SIG-M5 (cell line): ENCODE measurements around the gene FAM222B.
"Not testable (repeated sequence)": the region's sequence is repeated elsewhere in the genome, so short reads cannot be mapped to it uniquely, and the experiment has no call there.

Experiments used
- DNase-seq: peaks from one replicate; lab custom pipeline; 2025; lab: John Stamatoyannopoulos, UW

The FAM222B gene

GRCh38 chr17:28745786-28746411 is 96.7 kb downstream of the FAM222B start:
- DNase-seq: no peak

DNA sequence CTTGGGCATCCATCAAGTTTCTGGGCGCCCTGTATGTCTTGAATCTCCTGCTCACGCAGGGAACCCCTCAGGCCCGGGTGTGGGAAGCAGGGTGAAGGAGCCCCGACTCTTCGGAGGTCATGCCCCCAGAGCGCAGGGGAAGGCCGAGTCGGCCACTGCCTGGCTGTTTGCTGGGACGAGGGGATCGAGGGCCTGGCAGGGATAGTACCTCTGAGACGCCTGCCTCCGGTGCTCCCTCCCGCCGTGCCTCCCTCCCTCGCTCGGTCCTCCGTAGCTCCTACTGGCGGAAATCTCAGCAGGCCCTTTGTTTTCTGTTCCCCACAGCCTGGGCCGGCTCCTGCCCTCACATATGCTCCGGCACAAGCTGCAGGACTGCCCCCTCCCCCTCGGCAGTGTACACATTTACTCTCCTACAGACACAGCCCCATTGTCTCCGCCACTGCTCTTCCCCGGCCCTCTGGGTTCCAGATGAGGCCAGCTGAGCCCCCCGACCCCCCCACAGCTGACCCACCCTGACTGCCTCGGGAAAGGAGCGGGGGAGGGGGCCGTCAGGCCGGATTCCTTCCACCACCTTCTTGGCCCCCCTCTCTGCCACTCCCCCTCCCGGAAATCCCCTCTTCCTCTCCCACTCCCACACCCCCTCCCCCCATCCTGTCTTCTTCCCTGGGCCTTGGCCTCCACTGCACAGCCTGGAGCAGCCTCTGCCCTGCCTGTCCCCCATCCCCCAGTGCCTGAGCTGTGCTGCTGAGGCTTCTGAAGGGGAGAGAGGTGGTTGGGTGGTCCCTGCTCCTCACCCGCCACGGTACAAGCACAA is 97.4 kb downstream of the FAM222B start:
- DNase-seq: no peak

DNA sequence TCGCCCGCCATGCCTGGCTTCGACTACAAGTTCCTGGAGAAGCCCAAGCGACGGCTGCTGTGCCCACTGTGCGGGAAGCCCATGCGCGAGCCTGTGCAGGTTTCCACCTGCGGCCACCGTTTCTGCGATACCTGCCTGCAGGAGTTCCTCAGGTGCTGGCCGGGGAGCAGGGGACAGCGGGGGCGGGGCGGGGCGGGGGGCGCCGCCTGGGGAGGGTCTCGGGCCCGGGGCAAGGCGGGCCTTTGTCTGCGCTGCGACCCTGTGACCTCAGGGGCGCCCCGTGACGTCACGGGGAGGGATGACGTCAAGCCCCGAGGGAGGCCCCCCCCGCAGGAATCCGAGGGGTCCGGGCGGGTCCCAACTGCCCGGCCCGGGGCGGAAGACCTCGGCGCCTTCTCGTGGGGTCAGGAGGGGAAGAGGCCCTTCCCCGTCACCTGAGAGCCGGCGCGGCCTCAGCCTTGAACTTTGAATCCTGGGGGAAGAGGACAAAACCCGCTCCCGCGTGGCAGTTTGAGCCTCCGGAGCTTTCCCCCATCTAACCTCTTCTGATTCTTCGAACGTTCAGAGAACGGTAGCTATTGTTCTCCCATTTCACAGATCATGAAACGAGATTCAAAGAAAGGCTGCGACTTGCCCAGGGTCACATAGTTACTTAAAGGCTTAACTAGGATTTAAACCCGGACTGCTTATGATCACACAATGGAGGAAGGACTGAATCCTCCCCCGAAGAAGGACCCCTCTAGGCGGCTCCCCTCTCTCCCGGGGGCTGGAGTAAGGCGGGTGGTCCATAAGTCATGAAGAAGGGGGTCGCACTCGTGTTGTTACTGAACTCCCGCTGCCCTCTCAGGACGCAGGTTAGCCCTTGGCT is 98.3 kb downstream of the FAM222B start:
- no peak for DNase-seq

DNA sequence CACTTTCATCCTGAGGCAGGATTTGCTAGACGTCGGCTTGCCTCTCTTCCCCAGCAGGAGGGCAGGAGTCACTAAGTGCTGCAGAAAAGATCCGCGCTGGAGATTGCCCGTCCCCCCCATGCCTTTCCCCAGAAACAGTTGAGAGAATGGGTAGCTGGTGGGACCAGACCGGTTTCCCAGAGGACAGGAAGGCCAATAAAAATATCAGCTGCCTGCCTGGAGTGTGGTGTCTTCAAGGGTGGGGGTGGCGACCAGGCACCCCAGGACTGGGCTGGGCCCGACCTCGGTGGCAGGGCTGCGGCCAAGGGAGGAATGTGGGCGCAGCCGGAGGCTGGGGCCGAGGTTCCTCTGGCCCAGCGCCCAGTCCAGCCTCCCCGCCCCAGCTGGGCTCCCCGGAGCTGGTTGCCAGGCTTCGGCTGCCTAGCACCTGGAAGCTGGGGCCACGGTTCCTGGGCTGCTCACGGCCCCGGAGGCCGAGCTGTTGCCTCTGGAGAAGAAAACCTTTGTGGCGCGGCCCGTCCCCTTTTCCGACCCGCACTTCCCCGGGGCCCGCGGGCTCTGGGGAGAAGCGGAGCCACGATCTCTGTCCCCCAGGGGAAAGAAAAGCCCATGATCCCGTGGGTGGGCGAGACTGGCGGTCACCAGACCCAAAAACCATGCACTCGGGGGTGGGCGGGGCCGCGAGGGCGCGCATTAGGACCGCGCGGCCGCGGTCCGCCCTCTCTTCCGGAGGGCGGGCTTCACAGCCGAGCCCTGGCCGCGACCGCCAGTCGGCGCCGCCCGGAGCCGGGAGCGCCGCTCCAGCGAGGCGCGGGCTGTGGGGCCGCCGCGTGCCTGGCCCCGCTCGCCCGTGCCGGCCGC is 99.1 kb downstream of the FAM222B start, which contains the start of gene TRAF4:
TRAF4 (plus strand) TSS at position 769 of the 861 bp plus-strand sequence. CDS start 102 bp downstream, outside the sequence.
- no peak for DNase-seq

- DNase-seq: peak; percentile 69
Measured at GRCh38 chr17:28741358-28742349, 100.9 kb downstream of the FAM222B start.

- no peak for DNase-seq
Measured at GRCh38 chr17:28740406-28741357, 101.9 kb downstream of the FAM222B start.

GRCh38 chr17:28738680-28739384 is 103.8 kb downstream of the FAM222B start:
- DNase-seq: no peak

GRCh38 chr17:28737770-28738679 is 104.6 kb downstream of the FAM222B start:
- no peak for DNase-seq

- DNase-seq: no peak
Measured at GRCh38 chr17:28737316-28737715, 105.3 kb downstream of the FAM222B start.

GRCh38 chr17:28735913-28736769 is 106.4 kb downstream of the FAM222B start:
- DNase-seq: not testable (repeated sequence)

GRCh38 chr17:28735242-28735722 is 107.3 kb downstream of the FAM222B start:
- no peak for DNase-seq

DNA sequence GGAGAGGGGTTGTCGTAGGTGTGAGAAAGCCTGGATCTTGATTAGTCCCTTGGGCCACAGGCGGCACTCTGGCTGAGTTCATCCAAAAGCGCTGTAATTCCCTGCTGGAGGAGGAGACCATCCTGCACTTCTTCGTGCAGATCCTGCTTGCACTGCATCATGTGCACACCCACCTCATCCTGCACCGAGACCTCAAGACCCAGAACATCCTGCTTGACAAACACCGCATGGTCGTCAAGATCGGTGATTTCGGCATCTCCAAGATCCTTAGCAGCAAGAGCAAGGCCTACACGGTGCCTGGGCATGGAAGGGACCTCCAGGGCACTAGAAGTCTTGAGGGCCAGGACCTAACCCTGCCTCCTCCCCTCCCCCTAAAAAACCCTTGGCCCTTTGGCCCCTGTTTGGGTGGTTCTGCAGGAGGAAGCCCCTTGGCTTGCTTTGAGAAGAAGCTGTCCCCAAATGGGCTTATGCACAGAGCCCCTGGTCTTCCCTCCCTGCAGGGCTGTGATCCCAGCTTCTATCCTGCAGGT is 107.8 kb downstream of the FAM222B start:
- no peak for DNase-seq

DNA sequence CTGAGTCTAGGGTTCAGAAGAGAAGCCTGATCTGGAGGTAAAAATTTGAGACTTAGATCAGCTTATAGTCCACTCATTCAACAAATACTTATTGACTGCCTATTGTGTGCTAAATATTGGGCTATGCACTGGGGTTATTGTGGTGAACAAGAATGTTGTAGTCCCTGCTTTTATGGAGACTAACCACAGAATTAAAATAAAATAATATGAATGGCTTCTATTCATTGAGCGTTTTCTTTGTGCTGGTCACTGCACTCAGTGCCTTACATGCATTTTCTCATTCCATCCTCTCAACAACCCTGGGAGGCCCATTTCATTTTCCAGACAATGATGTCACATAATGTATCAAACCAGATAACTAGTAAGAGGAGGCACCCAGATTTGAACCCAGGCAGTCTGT is 109.2 kb downstream of the FAM222B start:
- DNase-seq: no peak

- DNase-seq: no peak
Measured at GRCh38 chr17:28729950-28730330, 112.7 kb downstream of the FAM222B start.

GRCh38 chr17:28728364-28729200 is 114.0 kb downstream of the FAM222B start, which contains the start of gene NEK8:
NEK8 (plus strand) TSS chr17:28728788; CDS start chr17:28728814, 26 bp downstream.
- peak; percentile 97 for DNase-seq
